Keratinocyte (primary cell): ENCODE measurements around the gene TOM1L2.

ENCODE experiments used
- EZH2 ChIP-seq: IDR thresholded peaks from one replicate; pipeline ENCODE4 v1.6.1; 2012; ENCODE audit warnings: inconsistent platforms, mild to moderate bottlenecking, low read length, moderate library complexity
- TF ChIP-seq, protein P1 (sequence below), 3 experiments: IDR thresholded peaks in 1 of 3; conservative IDR thresholded peaks in 1 of 3; optimal IDR thresholded peaks in 1 of 3; 2 replicates in 2 of 3; 3 replicates in 1 of 3; pipeline versions ENCODE3 to v1.5.1; 2011; ENCODE audit warnings: low read length in 3 of 3, mild to moderate bottlenecking in 3 of 3, moderate library complexity in 2 of 3, control low read depth in 1 of 3, inconsistent platforms in 1 of 3; ENCODE audit not compliant: insufficient read depth in 2 of 3; ENCODE audit errors: extremely low read depth in 1 of 3

DNA sequence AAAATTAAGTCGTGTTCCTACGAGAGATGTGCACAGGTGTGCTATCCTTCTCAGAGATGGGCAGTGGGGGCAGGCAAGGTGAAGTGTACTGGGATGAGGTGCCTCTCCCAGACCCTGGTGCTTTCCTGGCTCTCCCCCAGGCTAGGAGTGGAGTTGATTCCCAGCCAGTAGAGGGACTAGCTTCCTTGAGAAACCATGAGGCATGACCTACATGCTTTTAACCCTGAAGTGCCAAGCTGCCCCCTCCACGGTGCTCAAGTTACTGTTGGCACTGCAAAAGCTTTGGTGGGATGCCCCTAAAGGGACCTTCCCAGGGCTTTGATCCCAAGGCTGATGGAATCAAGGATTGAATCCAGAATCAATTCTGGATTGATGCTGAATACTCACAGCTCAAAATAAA is 88.4 kb downstream of the TOM1L2 start:
- TF ChIP-seq, protein P1, sequence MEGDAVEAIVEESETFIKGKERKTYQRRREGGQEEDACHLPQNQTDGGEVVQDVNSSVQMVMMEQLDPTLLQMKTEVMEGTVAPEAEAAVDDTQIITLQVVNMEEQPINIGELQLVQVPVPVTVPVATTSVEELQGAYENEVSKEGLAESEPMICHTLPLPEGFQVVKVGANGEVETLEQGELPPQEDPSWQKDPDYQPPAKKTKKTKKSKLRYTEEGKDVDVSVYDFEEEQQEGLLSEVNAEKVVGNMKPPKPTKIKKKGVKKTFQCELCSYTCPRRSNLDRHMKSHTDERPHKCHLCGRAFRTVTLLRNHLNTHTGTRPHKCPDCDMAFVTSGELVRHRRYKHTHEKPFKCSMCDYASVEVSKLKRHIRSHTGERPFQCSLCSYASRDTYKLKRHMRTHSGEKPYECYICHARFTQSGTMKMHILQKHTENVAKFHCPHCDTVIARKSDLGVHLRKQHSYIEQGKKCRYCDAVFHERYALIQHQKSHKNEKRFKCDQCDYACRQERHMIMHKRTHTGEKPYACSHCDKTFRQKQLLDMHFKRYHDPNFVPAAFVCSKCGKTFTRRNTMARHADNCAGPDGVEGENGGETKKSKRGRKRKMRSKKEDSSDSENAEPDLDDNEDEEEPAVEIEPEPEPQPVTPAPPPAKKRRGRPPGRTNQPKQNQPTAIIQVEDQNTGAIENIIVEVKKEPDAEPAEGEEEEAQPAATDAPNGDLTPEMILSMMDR (optimal IDR thresholded peaks at IDR 0.05 in 1 of 3, IDR thresholded peaks at IDR 0.05 in 1 of 3, conservative IDR thresholded peaks at IDR 0.05 in 1 of 3; ENCODE audit: extremely low read depth in 1 of 3, insufficient read depth in 2 of 3, low read length in 3 of 3): no peak
- TF ChIP-seq EZH2: no peak
